Loucy (cell line): Measurements from ENCODE around the gene ANG.

Experiments
- CTCF ChIP-seq: fragments of 200-600 bp; sonication (generic); conservative IDR thresholded peaks from 2 replicates; pipeline ENCODE4 v1.5.1; 2014; ENCODE audit warnings: mild to moderate bottlenecking, antibody characterized with exemption, low read length
- EZH2phosphoT487 ChIP-seq: fragments of 200-600 bp; IDR thresholded peaks from 2 replicates; pipeline ENCODE4 v1.6.1; 2018; ENCODE audit warnings: antibody characterized with exemption, mild to moderate bottlenecking, moderate library complexity, borderline replicate concordance

- TF ChIP-seq CTCF = no peak
- TF ChIP-seq EZH2phosphoT487 = no peak
These were observed 46.4 kb upstream of the ANG start for GRCh38 chr14:20642182-20642581.
